ENCODE data around the gene ISCU.

GRCh38 chr12:108565976-108566375 lies 3.6 kb downstream of the ISCU start:
- TF ChIP-seq CTCF (IDR thresholded peaks at IDR 0.05 in 8 of 11, conservative IDR thresholded peaks at IDR 0.05 in 3 of 11) (no peak), POLR2A (IDR thresholded peaks at IDR 0.05) (no peak), POLR2AphosphoS5 (IDR thresholded peaks at IDR 0.05) (peak; percentile 76 to 81 (median 80))
